Skin epidermis (tissue), 12 donors: ENCODE measurements around the gene ARSA.

Experiments
- H3K27ac ChIP-seq, 21 experiments: fragments of 200-600 bp; sonication (generic) in 11 of 21; one replicate each; pipeline ENCODE4 v1.5.0; 2020; ENCODE audit warnings: mild to moderate bottlenecking in 3 of 21, inconsistent platforms in 2 of 21, moderate library complexity in 2 of 21
- H3K4me3 ChIP-seq, 7 experiments: fragments of 200-600 bp; sonication (generic) in 2 of 7; one replicate each; pipeline ENCODE4 v1.5.0; 2020; ENCODE audit warnings: inconsistent platforms in 2 of 7, mild to moderate bottlenecking in 2 of 7, moderate library complexity in 1 of 7

Gene ARSA

GRCh38 chr22:50606946-50607658 lies 20.9 kb downstream of the ARSA start:
- Histone ChIP-seq H3K27ac (no peak overlapping the region), H3K4me3 (no peak overlapping the region)

- no peak overlapping the region for H3K27ac ChIP-seq
These were observed 21.6 kb downstream of the ARSA start for GRCh38 chr22:50606165-50606945.

GRCh38 chr22:50605613-50606074 lies 22.3 kb downstream of the ARSA start:
- Histone ChIP-seq H3K4me3 (no peak overlapping the region), H3K27ac (no peak overlapping the region)

More at GRCh38 chr22:50606165-50606945, 21.6 kb downstream of the ARSA start:
- no peak overlapping the region for H3K4me3 ChIP-seq

- no peak overlapping the region for H3K27ac ChIP-seq
- H3K4me3 ChIP-seq: no peak overlapping the region
These were observed 22.8 kb downstream of the ARSA start for GRCh38 chr22:50605002-50605612.

GRCh38 chr22:50604256-50605001 lies 23.5 kb downstream of the ARSA start:
- Histone ChIP-seq H3K27ac (no peak overlapping the region), H3K4me3 (no peak overlapping the region)

- no peak overlapping the region for H3K27ac ChIP-seq
These were observed 24.3 kb downstream of the ARSA start for GRCh38 chr22:50603511-50604255.

GRCh38 chr22:50602338-50602700 lies 25.6 kb downstream of the ARSA start:
- H3K4me3 ChIP-seq: no peak overlapping the region
- no peak overlapping the region for H3K27ac ChIP-seq

More at GRCh38 chr22:50603511-50604255, 24.3 kb downstream of the ARSA start:
- H3K4me3 ChIP-seq: no peak overlapping the region

GRCh38 chr22:50601669-50602337 lies 26.1 kb downstream of the ARSA start:
- Histone ChIP-seq H3K4me3 (peak overlapping the region in 1 of 7 experiments; percentile 43), H3K27ac (no peak overlapping the region)

- Histone ChIP-seq H3K27ac (no peak overlapping the region), H3K4me3 (peak overlapping the region in 5 of 7 experiments; percentile 17 to 49 (median 35))
These were observed 26.8 kb downstream of the ARSA start for GRCh38 chr22:50600967-50601668.

- H3K4me3 ChIP-seq: peak within 1 kb of the TSS in 6 of 7 experiments; percentile 33 to 49 (median 36)
These were observed 27.4 kb downstream of the ARSA start, which contains the start of gene MAPK8IP2 for GRCh38 chr22:50600538-50600937. MAPK8IP2 (plus strand) TSS chr22:50600793; CDS start chr22:50600819, 26 bp downstream.

GRCh38 chr22:50599816-50600455 lies 28.0 kb downstream of the ARSA start:
- H3K4me3 ChIP-seq: peak overlapping the region in 6 of 7 experiments; percentile 33 to 49 (median 36)
- no peak overlapping the region for H3K27ac ChIP-seq

More at GRCh38 chr22:50600538-50600937, 27.4 kb downstream of the ARSA start, which contains the start of gene MAPK8IP2:
- H3K27ac ChIP-seq: no peak within 1 kb of the TSS

GRCh38 chr22:50597097-50597496 lies 30.9 kb downstream of the ARSA start:
- no peak overlapping the region for H3K4me3 ChIP-seq
- no peak overlapping the region for H3K27ac ChIP-seq

GRCh38 chr22:50595189-50595588 lies 32.8 kb downstream of the ARSA start:
- no peak overlapping the region for H3K4me3 ChIP-seq
- no peak overlapping the region for H3K27ac ChIP-seq

- no peak overlapping the region for H3K4me3 ChIP-seq
- no peak overlapping the region for H3K27ac ChIP-seq
These were observed 40.5 kb downstream of the ARSA start for GRCh38 chr22:50587407-50587806.

GRCh38 chr22:50586416-50586815 lies 41.5 kb downstream of the ARSA start:
- Histone ChIP-seq H3K4me3 (no peak overlapping the region), H3K27ac (no peak overlapping the region)

- Histone ChIP-seq H3K27ac (no peak overlapping the region), H3K4me3 (no peak overlapping the region)
These were observed 42.2 kb downstream of the ARSA start for GRCh38 chr22:50585781-50586180.

- Histone ChIP-seq H3K4me3 (no peak overlapping the region), H3K27ac (no peak overlapping the region)
These were observed 42.7 kb downstream of the ARSA start for GRCh38 chr22:50585238-50585637.
